ENCODE measurements around the gene CDKAL1.

The CDKAL1 gene

GRCh38 chr6:20991910-20992309 lies 457.7 kb downstream of the CDKAL1 start:
- no peak for DNase-seq

- DNase-seq, result no peak
Observed at GRCh38 chr6:20996099-20996498, 461.8 kb downstream of the CDKAL1 start.

GRCh38 chr6:20997143-20997769 lies 463.0 kb downstream of the CDKAL1 start:
- no peak for DNase-seq

- no peak for DNase-seq
Observed at GRCh38 chr6:20997770-20998147, 463.5 kb downstream of the CDKAL1 start.

- DNase-seq, result no peak
Observed at GRCh38 chr6:20998748-20999448, 464.6 kb downstream of the CDKAL1 start.

GRCh38 chr6:21000331-21000801 lies 466.1 kb downstream of the CDKAL1 start:
- DNase-seq, result no peak

GRCh38 chr6:21001736-21002135 lies 467.5 kb downstream of the CDKAL1 start:
- no peak for DNase-seq

GRCh38 chr6:21003780-21004541 lies 469.7 kb downstream of the CDKAL1 start:
- DNase-seq, result no peak

GRCh38 chr6:21005816-21006570 lies 471.7 kb downstream of the CDKAL1 start:
- DNase-seq, result peak; percentile 16 to 41 (median 30)

- no peak for DNase-seq
Observed at GRCh38 chr6:21019614-21020013, 485.4 kb downstream of the CDKAL1 start.

GRCh38 chr6:21022343-21023107 lies 488.3 kb downstream of the CDKAL1 start:
- DNase-seq, result no peak

- no peak for DNase-seq
Observed at GRCh38 chr6:21023210-21023609, 489.0 kb downstream of the CDKAL1 start.

GRCh38 chr6:21024616-21025015 lies 490.4 kb downstream of the CDKAL1 start:
- DNase-seq, result peak in 1 of 3 donors; percentile 3

- DNase-seq, result no peak
Observed at GRCh38 chr6:21026576-21027273, 492.5 kb downstream of the CDKAL1 start.

- no peak for DNase-seq
Observed at GRCh38 chr6:21027507-21027906, 493.2 kb downstream of the CDKAL1 start.

- DNase-seq, result no peak
Observed at GRCh38 chr6:21031182-21031581, 496.9 kb downstream of the CDKAL1 start.

GRCh38 chr6:21033084-21033483 lies 498.8 kb downstream of the CDKAL1 start:
- no peak for DNase-seq

- no peak for DNase-seq
Observed at GRCh38 chr6:21033575-21034026, 499.3 kb downstream of the CDKAL1 start.

- no peak for DNase-seq
Observed at GRCh38 chr6:21034345-21034744, 500.1 kb downstream of the CDKAL1 start.

- no peak for DNase-seq
Observed at GRCh38 chr6:21037453-21037852, 503.2 kb downstream of the CDKAL1 start.

- DNase-seq, result no peak
Observed at GRCh38 chr6:21039926-21040325, 505.7 kb downstream of the CDKAL1 start.
